PC-9 (cell line): ENCODE measurements around the gene SIT1. TPM values are rescaled to one million over a fixed set of nuclear protein-coding genes. Genes with fewer than 3 reads are reported as not detected.

ENCODE experiments used
- BruUV-seq: library from RNA; stranded (reverse); fragments of 400-500 nt; replicated peaks from 2 replicates; lab custom pipeline; 2021; lab: Mats Ljungman, UMichigan
- CTCF ChIA-PET: fragments of 300-600 bp; sonication (Branson Sonifier 250); formaldehyde crosslinking; loops from one replicate; lab custom pipeline; 2022; ENCODE audit warnings: antibody characterized with exemption; lab: Charles Lee
- POLR2A ChIA-PET: fragments of 300-600 bp; sonication (Branson Sonifier 250); formaldehyde crosslinking; loops from one replicate; lab custom pipeline; 2022; ENCODE audit warnings: antibody characterized with exemption; ENCODE audit not compliant: unreplicated experiment; lab: Charles Lee
- DNase-seq, 2 experiments: peaks; one replicate each; pipeline versions ENCODE4 v3.0.0 to v3.0.0-alpha.2; 2015 to 2022; ENCODE audit warnings: mixed read lengths in 1 of 2
- H2AFZ ChIP-seq: fragments of 200-600 bp; sonication (generic); 2 replicates; pipeline ENCODE4 v1.8.1; 2017; ENCODE audit warnings: antibody characterized with exemption
- H3F3A ChIP-seq: fragments of 200-600 bp; sonication (generic); 2 replicates; pipeline ENCODE4 v1.8.1; 2017; ENCODE audit warnings: antibody characterized with exemption, mild to moderate bottlenecking, low read depth; ENCODE audit not compliant: insufficient read depth
- H3K27ac ChIP-seq: fragments of 200-600 bp; sonication (generic); 2 replicates; pipeline ENCODE4 v1.6.1; 2016; ENCODE audit warnings: mixed run types
- H3K27me3 ChIP-seq: fragments of 200-600 bp; sonication (generic); 2 replicates; pipeline ENCODE4 v1.6.1; 2016; ENCODE audit warnings: low read depth, mixed run types; ENCODE audit not compliant: insufficient read depth
- H3K36me3 ChIP-seq: fragments of 200-600 bp; sonication (generic); 2 replicates; pipeline ENCODE4 v1.6.1; 2016; ENCODE audit warnings: low read depth, mixed run types
- H3K4me1 ChIP-seq: fragments of 200-600 bp; sonication (generic); replicated peaks from 2 replicates; pipeline ENCODE4 v1.6.1; 2016; ENCODE audit warnings: mixed run types; ENCODE audit not compliant: insufficient read depth
- H3K4me2 ChIP-seq: fragments of 200-600 bp; sonication (generic); 2 replicates; pipeline ENCODE4 v1.6.1; 2017; ENCODE audit warnings: mixed run types
- H3K4me3 ChIP-seq: fragments of 200-600 bp; sonication (generic); 2 replicates; pipeline ENCODE4 v1.6.1; 2016; ENCODE audit warnings: mixed run types
- H3K79me2 ChIP-seq: fragments of 200-600 bp; sonication (generic); 2 replicates; pipeline ENCODE4 v1.6.1; 2017; ENCODE audit warnings: low read depth, mixed run types
- H3K9me2 ChIP-seq: fragments of 200-600 bp; sonication (generic); 2 replicates; pipeline ENCODE4 v1.8.1; 2017; ENCODE audit warnings: mild to moderate bottlenecking; ENCODE audit not compliant: insufficient read depth
- H3K9me3 ChIP-seq: fragments of 200-600 bp; sonication (generic); 2 replicates; pipeline ENCODE4 v1.8.1; 2016; ENCODE audit warnings: low read depth; ENCODE audit not compliant: insufficient read depth
- H4K20me1 ChIP-seq: fragments of 200-600 bp; sonication (generic); 2 replicates; pipeline ENCODE4 v1.8.1; 2017; ENCODE audit not compliant: insufficient read depth
- EZH2 ChIP-seq: fragments of 200-600 bp; sonication (generic); IDR thresholded peaks from 2 replicates; pipeline ENCODE4 v1.8.0; 2017; ENCODE audit warnings: antibody characterized with exemption, low read depth
- intact Hi-C: fragments of 100-400 bp; cut with micrococcal nuclease; formaldehyde crosslinking; loops from one replicate; pipeline ENCODE4 v1.10.0; 2022; ENCODE audit not compliant: unreplicated experiment
- total RNA-seq: library from RNA; stranded (reverse); gene quantifications from 2 replicates; pipeline ENCODE4 v1.2.3, GENCODE V29; 2021
- TF ChIP-seq, protein P1 (sequence below): fragments of 200-600 bp; sonication (generic); conservative IDR thresholded peaks from 2 replicates; pipeline ENCODE4 v1.6.1; 2017; ENCODE audit warnings: mixed run types, antibody characterized with exemption, mild to moderate bottlenecking, moderate library complexity

The SIT1 gene
- total RNA-seq, 1 experiment from 2014 or later = not detected

- CTCF ChIA-PET = no interaction called here
- H3K79me2 ChIP-seq = no peaks in the 10 kb centered on the region
- BruUV-seq = no TSS peak
- no peaks in the 10 kb centered on the region for H3K4me1 ChIP-seq
- TF ChIP-seq, protein P1, sequence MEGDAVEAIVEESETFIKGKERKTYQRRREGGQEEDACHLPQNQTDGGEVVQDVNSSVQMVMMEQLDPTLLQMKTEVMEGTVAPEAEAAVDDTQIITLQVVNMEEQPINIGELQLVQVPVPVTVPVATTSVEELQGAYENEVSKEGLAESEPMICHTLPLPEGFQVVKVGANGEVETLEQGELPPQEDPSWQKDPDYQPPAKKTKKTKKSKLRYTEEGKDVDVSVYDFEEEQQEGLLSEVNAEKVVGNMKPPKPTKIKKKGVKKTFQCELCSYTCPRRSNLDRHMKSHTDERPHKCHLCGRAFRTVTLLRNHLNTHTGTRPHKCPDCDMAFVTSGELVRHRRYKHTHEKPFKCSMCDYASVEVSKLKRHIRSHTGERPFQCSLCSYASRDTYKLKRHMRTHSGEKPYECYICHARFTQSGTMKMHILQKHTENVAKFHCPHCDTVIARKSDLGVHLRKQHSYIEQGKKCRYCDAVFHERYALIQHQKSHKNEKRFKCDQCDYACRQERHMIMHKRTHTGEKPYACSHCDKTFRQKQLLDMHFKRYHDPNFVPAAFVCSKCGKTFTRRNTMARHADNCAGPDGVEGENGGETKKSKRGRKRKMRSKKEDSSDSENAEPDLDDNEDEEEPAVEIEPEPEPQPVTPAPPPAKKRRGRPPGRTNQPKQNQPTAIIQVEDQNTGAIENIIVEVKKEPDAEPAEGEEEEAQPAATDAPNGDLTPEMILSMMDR = no peak
- TF ChIP-seq EZH2 = no peak
- DNase-seq = no peak
- H2AFZ ChIP-seq = no peak overlapping the region
- H3K27me3 ChIP-seq = no peaks in the 10 kb centered on the region
- H3K4me2 ChIP-seq = no peak overlapping the region
- no peaks in the 10 kb centered on the region for H4K20me1 ChIP-seq
- intact Hi-C loops = no loop called here
- no peaks in the 10 kb centered on the region for H3F3A ChIP-seq
- no peaks in the 10 kb centered on the region for H3K9me2 ChIP-seq
- POLR2A ChIA-PET = interaction anchor here (0.6 to 0.7 kb wide), 2 partner anchors 33 to 135 kb away, joined by 3 read pairs; no protein-coding TSS in a partner anchor
- no peaks in the 10 kb centered on the region for H3K36me3 ChIP-seq
- no peaks in the 10 kb centered on the region for H3K9me3 ChIP-seq
- no peak overlapping the region for H3K4me3 ChIP-seq
- no peak overlapping the region for H3K27ac ChIP-seq
Observed at GRCh38 chr9:35682520-35683315, 32.0 kb upstream of the SIT1 start.

GRCh38 chr9:35682051-35682450, 31.3 kb upstream of the SIT1 start:
- CTCF ChIA-PET = no interaction called here

GRCh38 chr9:35681341-35682002, 30.7 kb upstream of the SIT1 start:
- Histone ChIP-seq H3K36me3 (no peaks in the 10 kb centered on the region), H3K9me3 (no peaks in the 10 kb centered on the region), H3K79me2 (no peaks in the 10 kb centered on the region), H4K20me1 (no peaks in the 10 kb centered on the region), H3F3A (no peaks in the 10 kb centered on the region), H3K4me2 (no peak overlapping the region), H3K27ac (no peak overlapping the region), H3K9me2 (no peaks in the 10 kb centered on the region), H3K27me3 (no peaks in the 10 kb centered on the region), H2AFZ (no peak overlapping the region), H3K4me3 (no peak overlapping the region), H3K4me1 (no peaks in the 10 kb centered on the region)
- BruUV-seq = no TSS peak
- intact Hi-C loops = no loop called here
- DNase-seq = no peak
- POLR2A ChIA-PET = no interaction called here
- TF ChIP-seq, protein P1 = no peak
- TF ChIP-seq EZH2 = no peak
- CTCF ChIA-PET = no interaction called here

More at GRCh38 chr9:35682051-35682450, 31.3 kb upstream of the SIT1 start:
- Histone ChIP-seq H3K4me1 (no peaks in the 10 kb centered on the region), H3K36me3 (no peaks in the 10 kb centered on the region), H3K9me2 (no peaks in the 10 kb centered on the region), H3K4me2 (no peak overlapping the region), H3K4me3 (no peak overlapping the region), H4K20me1 (no peaks in the 10 kb centered on the region), H2AFZ (no peak overlapping the region), H3F3A (no peaks in the 10 kb centered on the region), H3K27me3 (no peaks in the 10 kb centered on the region), H3K27ac (no peak overlapping the region), H3K79me2 (no peaks in the 10 kb centered on the region), H3K9me3 (no peaks in the 10 kb centered on the region)
- POLR2A ChIA-PET = no interaction called here
- no peak for TF ChIP-seq EZH2
- TF ChIP-seq, protein P1 = no peak
- intact Hi-C loops = no loop called here
- BruUV-seq = no TSS peak
- DNase-seq = no peak
